CD4-positive, alpha-beta T cell treated with Interleukin-6 at 100 ng/mL for 8 hours (primary cell): ENCODE results near the gene IPP.
"Not testable (repeated sequence)": the region's sequence is repeated elsewhere in the genome, so short reads cannot be mapped to it uniquely, and the experiment has no call there.

Experiments used
- DNase-seq: peaks from one replicate; pipeline ENCODE4 v3.0.0-alpha.2; 2020; ENCODE audit warnings: mixed read lengths, low spot score

The IPP gene

DNA sequence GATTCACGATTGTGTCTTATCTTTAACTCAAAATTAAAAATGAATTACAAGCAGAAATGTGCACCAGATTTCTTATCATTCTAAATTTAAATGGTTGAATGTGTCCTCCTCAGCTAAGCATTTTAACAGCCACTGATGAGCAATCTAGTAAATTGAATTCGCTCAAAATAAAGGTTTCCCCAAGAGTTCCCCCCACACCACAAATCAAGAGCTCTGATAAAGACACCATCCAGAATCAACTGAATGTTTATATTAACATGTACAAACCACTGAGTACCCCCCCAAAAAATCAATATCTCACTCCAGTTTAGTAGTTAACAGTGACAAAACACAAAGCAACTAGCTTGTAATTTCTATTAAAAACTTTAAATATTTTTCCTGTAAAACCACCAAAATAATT is 66.1 kb downstream of the IPP start:
- no peak for DNase-seq

DNA sequence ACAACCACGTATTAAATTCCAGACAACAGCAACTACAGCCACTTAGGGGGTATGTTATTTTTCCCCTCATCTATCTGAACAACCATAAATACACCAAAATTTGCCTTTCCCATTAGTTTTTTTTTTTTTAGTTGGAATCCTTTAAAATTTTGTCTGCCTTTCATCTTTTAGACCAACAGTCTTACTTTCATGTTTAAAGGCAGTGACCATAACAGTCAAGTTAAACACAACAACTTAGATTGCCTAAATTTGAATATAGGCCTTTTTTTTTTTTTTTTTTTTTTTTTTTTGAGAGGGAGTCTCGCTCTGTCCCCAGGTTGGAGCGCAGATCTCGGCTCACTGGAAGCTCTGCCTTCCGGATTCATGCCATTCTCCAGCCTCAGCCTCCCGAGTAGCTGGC is 67.5 kb downstream of the IPP start:
- DNase-seq, result no peak

GRCh38 chr1:45679123-45679522 is 71.3 kb downstream of the IPP start:
- DNase-seq, result no peak

GRCh38 chr1:45678489-45678888 is 72.0 kb downstream of the IPP start:
- DNase-seq, result no peak

DNA sequence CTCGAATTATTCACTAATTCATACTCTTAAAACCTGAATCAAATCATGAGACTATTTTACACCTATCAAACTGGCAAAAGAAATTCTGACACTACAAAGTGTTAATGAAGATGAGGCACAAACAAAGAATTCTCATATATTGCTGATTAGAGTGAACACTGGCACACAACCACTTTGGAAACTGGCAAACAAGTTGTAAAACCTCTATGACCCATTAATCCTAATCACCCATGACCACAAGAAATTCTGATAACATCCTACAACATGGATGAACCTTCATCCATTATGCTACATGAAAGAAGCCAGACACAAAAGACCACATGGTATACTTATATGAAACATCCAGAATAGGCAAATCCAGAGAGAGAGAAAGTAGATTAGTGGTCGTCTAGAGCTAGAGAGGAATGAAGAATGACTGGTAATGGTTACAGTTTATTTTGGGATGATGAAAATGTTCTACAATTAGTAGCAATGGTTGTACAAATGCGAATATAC is 72.7 kb downstream of the IPP start:
- DNase-seq, result no peak

GRCh38 chr1:45676553-45676952 is 73.9 kb downstream of the IPP start:
- DNase-seq, result not testable (repeated sequence)

DNA sequence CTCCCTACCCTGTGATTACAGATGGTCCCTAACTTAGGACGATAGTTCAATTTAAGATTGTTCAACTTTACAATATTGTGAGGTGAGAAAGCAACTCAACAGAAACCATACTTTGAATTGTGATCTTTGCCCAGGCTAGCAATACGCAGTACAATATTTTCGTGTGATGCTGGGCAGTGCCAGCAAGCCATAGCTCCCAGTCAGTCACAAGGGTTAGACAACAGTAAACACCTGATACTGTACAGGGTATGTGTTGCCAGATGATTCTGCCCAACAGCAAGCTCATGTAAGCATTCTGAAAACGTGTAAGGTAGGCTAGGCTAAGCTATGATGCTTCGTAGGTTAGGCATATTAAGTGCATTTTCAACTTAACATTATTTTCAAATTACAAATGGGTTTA is 76.0 kb downstream of the IPP start:
- no peak for DNase-seq

DNA sequence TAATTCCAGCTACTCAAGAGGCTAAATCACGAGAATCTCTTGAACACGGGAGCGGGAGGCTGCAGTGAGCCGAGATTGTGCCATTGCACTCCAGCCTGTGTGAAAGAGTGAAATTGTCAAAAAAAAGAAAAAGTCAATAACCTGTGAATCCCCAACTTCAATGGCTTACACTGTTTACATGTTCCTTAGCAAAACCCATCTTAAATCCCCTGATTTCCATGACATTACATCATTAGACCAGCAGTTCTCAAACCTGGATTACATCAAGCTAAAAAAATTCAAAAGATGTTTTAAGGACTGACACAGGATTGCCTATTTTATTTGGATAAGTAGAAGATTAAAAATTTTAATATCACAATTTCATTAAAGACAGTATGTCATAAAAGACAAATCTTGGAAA is 76.5 kb downstream of the IPP start:
- no peak for DNase-seq

- no peak for DNase-seq
Measured at GRCh38 chr1:45669859-45670655, 80.4 kb downstream of the IPP start.

- DNase-seq, result no peak
Measured at GRCh38 chr1:45669379-45669778, 81.1 kb downstream of the IPP start.

DNA sequence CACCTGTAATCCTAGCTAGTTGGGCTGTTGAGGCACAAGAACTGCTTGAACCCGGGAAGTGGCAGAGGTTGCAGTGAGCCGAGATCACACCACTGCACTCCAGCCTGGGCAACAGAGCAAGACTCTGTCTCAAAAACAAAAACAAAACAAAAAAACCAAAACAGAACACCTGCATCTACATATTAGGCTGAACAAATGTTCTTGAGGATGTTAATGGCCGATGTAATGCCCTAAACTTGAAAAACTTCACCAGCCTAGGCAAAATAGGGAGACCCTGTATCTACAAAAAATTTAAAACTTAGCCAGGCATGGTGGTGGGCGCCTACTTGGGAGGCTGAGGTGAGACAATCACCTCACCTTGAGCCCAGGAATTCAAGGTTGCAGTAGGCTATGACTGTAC is 81.9 kb downstream of the IPP start:
- no peak for DNase-seq

- no peak for DNase-seq
Measured at GRCh38 chr1:45667321-45668111, 82.9 kb downstream of the IPP start.

DNA sequence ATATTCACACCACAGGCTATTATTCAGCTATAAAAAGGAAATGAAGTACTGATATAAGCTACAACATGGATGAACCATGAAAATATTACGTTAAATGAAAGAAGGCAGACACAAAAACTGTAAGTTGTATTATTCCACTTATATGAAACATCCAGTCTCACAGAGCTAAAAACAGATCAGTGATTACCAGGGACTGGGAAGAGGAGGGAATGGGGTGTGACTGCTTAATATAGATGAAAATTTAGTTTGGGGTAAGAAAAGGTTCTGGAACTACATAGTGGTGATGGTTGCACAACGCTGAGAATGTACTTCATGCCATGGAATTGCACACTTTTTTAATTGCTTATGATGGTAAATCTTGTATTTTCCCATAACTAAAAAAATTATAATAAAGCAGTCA is 83.6 kb downstream of the IPP start:
- no peak for DNase-seq

DNA sequence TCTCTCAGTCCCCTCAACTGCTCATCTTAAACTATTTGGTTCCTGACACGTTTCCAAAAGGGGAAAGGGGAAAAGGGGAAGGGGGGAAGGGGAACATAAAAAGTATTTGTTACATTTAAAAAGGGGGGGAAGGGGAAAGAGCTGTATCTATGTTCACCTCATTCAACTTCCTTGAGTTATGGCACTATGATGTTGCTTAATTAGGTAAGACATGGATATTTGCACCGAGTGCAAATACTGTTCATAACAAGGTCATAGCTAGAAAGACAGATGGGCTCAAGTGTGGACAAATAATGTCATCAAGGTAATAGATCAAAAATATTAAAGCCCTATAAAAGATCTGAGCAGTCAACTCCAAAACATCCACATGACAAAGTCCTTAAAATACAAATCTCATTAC is 90.1 kb downstream of the IPP start:
- no peak for DNase-seq

GRCh38 chr1:45659222-45659621 is 91.2 kb downstream of the IPP start:
- DNase-seq, result no peak

GRCh38 chr1:45658171-45658570 is 92.3 kb downstream of the IPP start:
- DNase-seq, result no peak

- no peak for DNase-seq
Measured at GRCh38 chr1:45656573-45657226, 93.8 kb downstream of the IPP start.

- DNase-seq, result no peak
Measured at GRCh38 chr1:45654540-45655280, 95.7 kb downstream of the IPP start.
